ENCODE measurements around the gene NR4A1.
A peak's percentile ranks its signal among the peaks of the same experiment; 100 is the strongest.

Gene NR4A1

GRCh38 chr12:52037248-52037861 is 13.9 kb upstream of the NR4A1 start:
- peak in 2 of 10 donors; percentile 86 for DNase-seq
- intact Hi-C loops (cut with DNase I): loop anchor here (1.0 kb wide), 1 partner anchor 14 kb away; the partner anchor contains the start of gene NR4A1

DNA sequence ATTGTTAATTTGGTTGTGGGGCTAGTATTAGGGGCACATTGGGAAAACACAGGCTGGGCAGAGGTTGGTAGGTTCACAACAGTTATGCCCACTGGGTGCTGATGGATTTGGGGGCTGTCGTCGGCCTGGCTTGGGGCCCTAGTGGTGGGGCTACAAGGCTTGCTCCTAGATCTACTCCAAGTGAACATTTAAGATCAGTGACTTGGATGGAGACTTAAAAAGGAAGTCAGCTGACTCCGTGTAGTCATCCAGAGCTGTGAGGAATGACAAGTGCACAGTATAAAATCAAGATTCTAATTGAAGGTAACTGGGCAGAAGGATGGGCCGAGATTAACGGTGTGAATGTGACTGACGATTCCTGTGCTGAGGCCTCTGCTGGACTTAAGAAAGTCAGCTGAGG is 12.8 kb upstream of the NR4A1 start:
- intact Hi-C loops (cut with DNase I): no loop called here
- DNase-seq: no peak

DNA sequence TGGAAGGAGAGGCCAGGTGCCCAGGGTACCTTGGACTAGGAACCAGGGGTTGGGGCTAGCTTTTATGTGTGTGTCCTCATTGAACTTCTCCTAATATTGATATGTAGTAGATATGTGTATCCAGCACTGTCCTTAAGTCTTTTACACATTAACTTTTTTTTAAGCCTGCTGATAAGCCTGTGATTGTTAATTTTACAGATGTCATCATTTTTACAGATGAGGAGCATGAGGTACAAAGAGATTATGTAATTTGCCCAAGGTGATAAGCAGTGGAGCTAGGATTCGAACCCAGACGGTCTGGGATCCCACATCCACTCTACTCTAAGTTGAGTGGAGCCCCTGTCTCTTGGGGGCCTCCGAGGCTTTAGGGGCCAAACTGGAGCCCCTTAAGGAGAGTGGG is 10.2 kb upstream of the NR4A1 start:
- intact Hi-C loops (cut with DNase I): no loop called here
- no peak for DNase-seq

DNA sequence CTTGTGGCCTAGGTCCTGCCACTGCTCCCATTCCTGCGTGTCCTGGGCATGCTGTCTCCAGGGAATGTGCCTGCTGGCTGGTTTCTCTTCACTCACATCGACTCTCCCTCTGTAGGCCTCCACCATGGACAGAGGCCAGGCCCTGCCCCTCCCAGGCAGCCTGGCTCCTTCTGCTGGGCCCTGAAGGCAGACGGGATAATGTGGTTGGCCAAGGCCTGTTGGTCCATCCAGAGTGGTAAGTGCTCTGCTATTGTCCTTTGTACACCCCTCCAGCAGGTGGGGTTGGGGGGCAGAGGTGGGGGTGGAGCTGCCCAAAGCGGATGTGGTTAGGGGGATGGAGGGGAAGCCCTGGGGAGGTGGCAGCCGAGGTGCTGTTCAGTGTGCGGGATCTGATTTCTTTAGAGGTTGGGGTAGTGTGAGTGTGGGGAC is 9.5 kb upstream of the NR4A1 start:
- no peak for DNase-seq
- intact Hi-C loops (cut with DNase I): no loop called here

DNA sequence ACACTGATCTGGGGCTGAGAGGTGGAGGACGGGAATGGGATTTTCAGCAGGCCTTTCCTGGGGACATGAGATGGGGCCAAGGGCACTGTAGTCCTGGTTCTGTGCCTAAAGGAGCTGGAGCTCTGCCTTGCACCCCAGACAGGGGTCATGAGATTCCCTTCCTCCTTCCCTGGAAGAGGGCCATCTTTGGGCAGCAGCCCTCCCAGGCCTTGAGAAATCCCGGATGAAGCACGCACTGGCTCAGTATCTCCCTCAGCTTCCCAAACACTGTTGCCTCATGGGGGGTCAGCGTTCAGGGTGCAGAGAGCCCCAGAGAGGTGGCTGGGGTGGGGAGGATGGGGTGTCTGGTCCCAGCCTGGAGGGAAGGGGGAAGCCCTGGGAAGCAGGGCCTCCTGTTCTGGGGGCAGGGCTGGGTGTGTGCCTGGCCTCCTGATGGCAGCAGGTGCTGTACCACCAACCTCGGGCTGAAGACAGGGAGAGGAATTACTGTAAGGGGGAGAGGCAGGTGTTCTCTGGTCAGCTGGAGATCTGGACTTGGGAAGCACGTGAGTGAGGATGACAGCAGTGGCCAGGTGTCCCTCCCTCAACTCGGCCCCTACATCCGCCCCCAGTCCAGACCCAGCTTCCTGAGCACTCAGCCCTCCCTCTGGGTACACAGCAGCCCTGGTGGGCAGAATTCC is 8.4 kb upstream of the NR4A1 start:
- DNase-seq: no peak
- intact Hi-C loops (cut with DNase I): no loop called here

GRCh38 chr12:52043386-52044212 is 7.6 kb upstream of the NR4A1 start:
- DNase-seq: no peak
- intact Hi-C loops (cut with DNase I): no loop called here

GRCh38 chr12:52044292-52044983 is 6.8 kb upstream of the NR4A1 start:
- intact Hi-C loops (cut with DNase I): no loop called here
- DNase-seq: peak in 8 of 10 donors; percentile 66 to 97 (median 78)

GRCh38 chr12:52045794-52046199 is 5.4 kb upstream of the NR4A1 start:
- DNase-seq: no peak
- intact Hi-C loops (cut with DNase I): no loop called here

- no peak for DNase-seq
These were observed 4.4 kb upstream of the NR4A1 start for GRCh38 chr12:52046859-52047258.

DNA sequence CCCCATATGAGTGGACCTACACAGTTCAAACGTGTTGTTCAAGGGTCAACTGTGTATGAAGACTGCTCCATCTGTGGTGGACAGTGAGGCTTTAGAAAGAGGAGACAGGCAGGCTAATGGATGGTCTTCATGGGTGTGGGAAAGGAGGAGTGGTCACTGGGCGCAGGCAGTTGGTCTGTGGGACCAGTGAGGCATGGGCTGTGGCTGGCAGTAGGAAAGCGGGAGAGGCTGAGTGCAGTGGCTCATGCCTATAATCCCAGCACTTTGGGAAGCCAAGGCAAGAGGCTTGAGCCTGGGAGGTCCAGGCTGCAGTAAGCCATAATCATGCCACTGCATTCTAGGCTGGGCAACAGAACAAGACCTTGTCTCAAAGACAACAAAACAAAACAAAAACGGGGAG is 2.0 kb upstream of the NR4A1 start:
- intact Hi-C loops (cut with DNase I): no loop called here
- no peak for DNase-seq

More at GRCh38 chr12:52046859-52047258, 4.4 kb upstream of the NR4A1 start:
- intact Hi-C loops (cut with DNase I): no loop called here

DNA sequence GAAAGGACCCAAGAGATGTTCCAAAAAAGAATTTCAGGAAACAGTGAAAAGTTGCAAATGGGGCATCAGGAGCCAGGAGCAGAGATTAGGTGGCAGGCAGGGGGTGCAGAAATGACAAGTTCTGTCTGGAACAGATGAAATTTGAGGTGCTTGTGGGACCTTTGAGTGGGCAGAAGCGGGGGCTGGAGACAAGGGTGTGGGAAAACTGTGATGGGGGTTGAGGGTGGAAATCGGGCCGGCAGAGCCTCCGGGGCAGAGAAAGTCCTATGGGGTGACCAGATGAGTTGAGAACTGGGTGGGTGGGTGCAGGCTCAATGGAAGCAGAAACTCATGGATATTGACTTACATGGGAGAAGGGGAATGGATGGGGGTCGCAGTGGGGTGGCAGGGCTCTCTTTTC is 1.6 kb upstream of the NR4A1 start:
- DNase-seq: no peak
- intact Hi-C loops (cut with DNase I): no loop called here

GRCh38 chr12:52050116-52050757 is 1.0 kb upstream of the NR4A1 start:
- DNase-seq: no peak
- intact Hi-C loops (cut with DNase I): no loop called here

DNA sequence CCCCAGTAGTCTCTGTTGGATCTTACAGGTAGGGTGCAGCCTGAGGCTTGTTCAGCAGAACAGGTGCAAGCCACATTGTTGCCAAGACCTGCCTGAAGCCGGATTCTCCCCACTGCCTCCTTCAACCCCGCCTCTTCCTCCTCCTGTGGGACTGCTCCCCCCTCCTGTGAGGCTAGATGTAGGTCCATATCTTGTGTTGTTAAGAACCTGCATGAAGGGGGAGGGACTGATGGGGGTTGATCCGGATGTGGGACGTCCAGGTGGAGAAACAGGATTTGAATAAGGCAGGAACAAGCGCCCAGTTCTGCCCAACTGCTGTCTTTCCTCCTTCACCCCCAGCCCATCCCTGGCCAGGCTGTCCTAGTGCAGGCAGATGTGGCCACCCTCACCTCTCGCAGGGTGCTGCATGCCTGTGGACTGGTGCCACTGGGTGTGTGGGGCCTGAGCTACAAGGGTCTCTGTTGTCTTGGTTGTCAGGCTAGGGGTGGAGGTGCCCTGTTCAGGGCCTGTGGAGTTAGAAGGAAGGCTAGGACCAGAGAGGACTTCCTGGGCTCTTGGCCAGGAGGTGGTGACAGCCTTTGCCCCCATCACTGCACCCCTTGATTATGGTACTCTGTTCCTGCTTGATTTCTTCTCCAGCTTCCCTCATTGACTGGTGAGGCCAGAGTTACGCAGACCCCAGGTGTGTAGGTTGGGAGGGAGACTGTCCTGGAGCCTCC is 1.4 kb downstream of the NR4A1 start:
- intact Hi-C loops (cut with DNase I): no loop called here
- no peak for DNase-seq

DNA sequence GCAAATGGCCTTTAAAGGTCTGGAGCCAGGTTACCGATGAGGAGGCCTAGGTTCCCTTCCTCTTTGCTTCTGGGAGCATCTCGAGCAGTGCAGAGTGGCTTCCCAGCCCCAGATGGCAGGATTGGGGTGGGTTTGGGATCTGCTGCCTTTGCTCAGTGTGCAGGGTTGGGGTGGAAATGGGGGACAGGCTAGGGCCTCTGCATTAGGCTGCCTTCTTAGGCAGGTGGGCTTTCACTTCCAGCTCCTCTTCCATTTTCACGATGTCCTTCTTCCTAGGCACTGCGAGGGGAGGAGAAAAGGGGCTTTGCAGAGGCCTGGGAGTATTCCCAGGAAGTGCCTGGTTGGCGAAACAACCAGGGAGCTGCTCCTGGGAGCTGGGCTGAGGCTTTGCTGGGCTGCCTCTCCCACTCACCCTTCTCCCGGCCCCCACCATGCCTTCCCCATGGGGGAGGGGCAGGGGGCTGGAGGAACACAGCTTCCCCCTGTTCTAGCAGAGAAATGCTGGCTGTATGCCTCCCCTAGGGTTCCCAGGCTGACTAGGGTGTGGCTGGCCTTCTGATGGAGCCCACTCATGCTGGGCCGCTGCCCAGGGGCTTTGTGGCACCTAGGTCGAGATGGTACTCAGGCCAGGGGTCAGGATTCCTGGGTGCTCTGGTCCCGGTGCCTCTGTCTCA is 2.4 kb downstream of the NR4A1 start:
- intact Hi-C loops (cut with DNase I): no loop called here
- DNase-seq: no peak

GRCh38 chr12:52054231-52054832 is 3.1 kb downstream of the NR4A1 start:
- no peak for DNase-seq
- intact Hi-C loops (cut with DNase I): no loop called here

DNA sequence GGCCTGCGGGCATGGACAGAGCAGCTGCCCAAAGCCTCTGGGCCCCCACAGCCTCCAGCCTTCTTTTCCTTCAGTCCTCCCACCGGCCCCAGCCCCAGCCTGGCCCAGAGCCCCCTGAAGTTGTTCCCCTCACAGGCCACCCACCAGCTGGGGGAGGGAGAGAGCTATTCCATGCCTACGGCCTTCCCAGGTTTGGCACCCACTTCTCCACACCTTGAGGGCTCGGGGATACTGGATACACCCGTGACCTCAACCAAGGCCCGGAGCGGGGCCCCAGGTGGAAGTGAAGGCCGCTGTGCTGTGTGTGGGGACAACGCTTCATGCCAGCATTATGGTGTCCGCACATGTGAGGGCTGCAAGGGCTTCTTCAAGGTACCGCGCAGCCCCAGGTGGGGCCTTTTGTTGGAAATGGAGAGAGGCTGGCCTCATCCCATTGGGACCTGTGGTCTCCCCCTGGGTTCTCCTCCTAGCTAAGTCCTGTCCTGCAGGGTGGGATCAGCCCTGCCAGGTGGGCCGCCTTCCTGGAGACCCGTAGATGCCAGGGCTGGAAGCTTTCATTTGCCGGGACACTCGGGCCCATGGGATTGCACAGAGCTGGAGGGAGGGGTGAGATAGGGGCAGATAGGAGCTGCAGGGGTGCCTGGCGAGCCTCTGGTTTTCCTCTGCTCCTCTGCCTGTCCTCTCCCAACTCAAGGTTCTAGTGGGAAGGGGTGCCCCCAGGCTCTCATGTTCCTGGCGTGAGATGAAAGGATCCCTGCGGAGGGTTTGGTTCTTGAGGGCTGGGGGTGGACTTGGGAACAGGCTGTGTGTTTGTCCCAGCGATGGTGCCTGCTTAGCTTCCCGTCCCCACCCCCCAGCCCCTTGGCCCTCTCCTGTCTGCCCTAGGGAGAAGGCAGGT is 3.8 kb downstream of the NR4A1 start:
- no peak for DNase-seq
- intact Hi-C loops (cut with DNase I): no loop called here
